Measurements from ENCODE around the gene STMN3.

- TF ChIP-seq CTCF (IDR thresholded peaks at IDR 0.05) (no peak), E2F4 (CRISPR knock-in tag; IDR thresholded peaks at IDR 0.05; ENCODE audit: borderline replicate concordance, low read depth) (no peak), FOXP1 (CRISPR knock-in tag; IDR thresholded peaks at IDR 0.05; ENCODE audit: borderline replicate concordance) (no peak), SMAD3 (CRISPR knock-in tag; IDR thresholded peaks at IDR 0.05; ENCODE audit: borderline replicate concordance) (no peak), MXD4 (CRISPR knock-in tag; IDR thresholded peaks at IDR 0.05; ENCODE audit: borderline replicate concordance) (no peak), IRF1 (CRISPR knock-in tag; IDR thresholded peaks at IDR 0.05) (no peak), CBFB (CRISPR knock-in tag; IDR thresholded peaks at IDR 0.05; ENCODE audit: low read depth) (no peak), ATF2 (CRISPR knock-in tag; IDR thresholded peaks at IDR 0.05; ENCODE audit: borderline replicate concordance, low read depth) (no peak), ARID4B (CRISPR knock-in tag; IDR thresholded peaks at IDR 0.05; ENCODE audit: borderline replicate concordance) (no peak), E2F1 (CRISPR knock-in tag; IDR thresholded peaks at IDR 0.05) (no peak)
Observed at GRCh38 chr20:63648190-63648589, 5.0 kb downstream of the STMN3 start.

Data from WTC11 (cell line).